ENCODE data around the gene ARHGAP25. TPM values are rescaled to one million over a fixed set of nuclear protein-coding genes. Genes with fewer than 3 reads are reported as not detected.

Gene ARHGAP25
- total and polyA plus RNA-seq, 2 donors (not counting 3 experiments of a cell fraction or from before 2014, with no cell fraction given) = 0.50 to 2.0 TPM

GRCh38 chr2:68726100-68726499 is 8.5 kb upstream of the ARHGAP25 start:
- H3K4me1 ChIP-seq (ENCODE audit: control insufficient read depth, extremely low read depth, insufficient read depth, low read length) = no peaks in the 10 kb centered on the region
- intact Hi-C loops (cut with micrococcal nuclease) (no loop called here), dilution Hi-C loops (cut with MboI; ENCODE audit: extremely low pct_ligation_motif_present, low sequenced_read_pairs) (loop anchor here (25.0 kb wide), 1 partner anchor 211 kb away; no protein-coding TSS in a partner anchor)
- H3K4me3 ChIP-seq (replicated peaks in 1 of 3; ENCODE audit: insufficient read depth in 1 of 3, low read depth in 1 of 3, low read length in 3 of 3) = no peak overlapping the region
- no peak for TF ChIP-seq EZH2 (IDR thresholded peaks at IDR 0.05; ENCODE audit: borderline replicate concordance, low read depth, low read length, severe bottlenecking)
- no peak for TF ChIP-seq CTCF (IDR thresholded peaks at IDR 0.05; ENCODE audit: extremely low read depth in 1 of 2, insufficient read depth in 1 of 2, low read depth in 1 of 2, low read length in 2 of 2)
- TF ChIP-seq GATA2 (IDR thresholded peaks at IDR 0.05; ENCODE audit: insufficient read depth, insufficient read length, low read depth, low read length) = no peak
- TF ChIP-seq FOS (IDR thresholded peaks at IDR 0.05; ENCODE audit: borderline replicate concordance, insufficient read depth, low read length) = no peak
- TF ChIP-seq MYC (IDR thresholded peaks at IDR 0.05; ENCODE audit: low read depth, low read length) = no peak
- TF ChIP-seq JUN (IDR thresholded peaks at IDR 0.05; ENCODE audit: borderline replicate concordance, insufficient read depth, insufficient read length, low read depth) = no peak
- TF ChIP-seq MAX (IDR thresholded peaks at IDR 0.05; ENCODE audit: insufficient read depth, insufficient read length) = no peak
- no peak for TF ChIP-seq POLR2A (IDR thresholded peaks at IDR 0.05; ENCODE audit: low read depth, low read length)
- no peak for TF ChIP-seq POLR2AphosphoS5 (IDR thresholded peaks at IDR 0.05; ENCODE audit: insufficient read depth, low read depth, low read length)
- H3K36me3 ChIP-seq (ENCODE audit: control insufficient read depth in 2 of 2, extremely low read depth in 1 of 2, insufficient read depth in 2 of 2, low read length in 2 of 2) = no peaks in the 10 kb centered on the region
- no TSS peak for BruUV-seq (replicated peaks)
- no peaks in the 10 kb centered on the region for H3K9me3 ChIP-seq (replicated peaks; ENCODE audit: control insufficient read depth, insufficient read depth, low read length)
- no peaks in the 10 kb centered on the region for H3K9me1 ChIP-seq (replicated peaks; ENCODE audit: control insufficient read depth, extremely low read depth, insufficient read depth, low read length)
- H3K79me2 ChIP-seq (ENCODE audit: control insufficient read depth, insufficient read depth, low read length) = no peaks in the 10 kb centered on the region
- H3K9ac ChIP-seq (replicated peaks; ENCODE audit: extremely low read depth, insufficient read depth, low read length) = no peak overlapping the region
- FAIRE-seq (no peak), DNase-seq (ENCODE audit: low read depth, low spot score) (no peak)
- POLR2A ChIA-PET = no interaction called here
- H3K27ac ChIP-seq (ENCODE audit: insufficient read depth, low read depth, low read length) = no peak overlapping the region
- CTCF ChIA-PET = interaction anchor here (0.9 to 2.1 kb wide), 4 partner anchors 17 to 263 kb away, joined by 3 to 6 read pairs (median 4); no protein-coding TSS in a partner anchor
- no peak overlapping the region for H3K4me2 ChIP-seq (ENCODE audit: insufficient read depth, low read length)
- no peaks in the 10 kb centered on the region for H4K20me1 ChIP-seq (replicated peaks; ENCODE audit: control insufficient read depth, extremely low read depth, insufficient read depth, low read length)
- H3K27me3 ChIP-seq (ENCODE audit: control insufficient read depth in 2 of 2, insufficient read depth in 2 of 2, low read length in 2 of 2) = peaks cover 4 to 14% of the 10 kb centered on the region in 2 experiments
- H2AFZ ChIP-seq (ENCODE audit: low read depth, low read length) = no peak overlapping the region

All from endothelial cell of umbilical vein (primary cell).